Stimulated activated CD4-positive, alpha-beta T cell treated with anti-CD3 and anti-CD28 coated beads, TNF-alpha, amount 100 ng/mL, for 48 hours (primary cell): ENCODE results near the gene LIMK2.
"Not testable (repeated sequence)": the region's sequence is repeated elsewhere in the genome, so short reads cannot be mapped to it uniquely, and the experiment has no call there.

Experiments
- DNase-seq, 3 donors: peaks; one replicate each; pipeline ENCODE4 v3.0.0-alpha.2; 2020; ENCODE audit warnings: low read depth in 3 of 3

LIMK2 gene

GRCh38 chr22:31244046-31244942 is 32.2 kb downstream of the LIMK2 start:
- DNase-seq = no peak

GRCh38 chr22:31244943-31245451 is 32.9 kb downstream of the LIMK2 start:
- no peak for DNase-seq

- DNase-seq = not testable (repeated sequence)
Observed at GRCh38 chr22:31245998-31246397, 33.9 kb downstream of the LIMK2 start.

GRCh38 chr22:31246687-31247086 is 34.6 kb downstream of the LIMK2 start:
- no peak for DNase-seq

- no peak for DNase-seq
Observed at GRCh38 chr22:31247726-31248125, 35.6 kb downstream of the LIMK2 start.

- DNase-seq = peak; percentile 27 to 35 (median 30)
Observed at GRCh38 chr22:31248138-31248745, 36.1 kb downstream of the LIMK2 start.

- DNase-seq = no peak
Observed at GRCh38 chr22:31248965-31249958, 37.2 kb downstream of the LIMK2 start.

- no peak for DNase-seq
Observed at GRCh38 chr22:31250740-31251600, 38.9 kb downstream of the LIMK2 start.

GRCh38 chr22:31253949-31254348 is 41.9 kb downstream of the LIMK2 start:
- no peak for DNase-seq

GRCh38 chr22:31259798-31260473 is 47.8 kb downstream of the LIMK2 start:
- no peak for DNase-seq

GRCh38 chr22:31260474-31260856 is 48.4 kb downstream of the LIMK2 start:
- DNase-seq = no peak

GRCh38 chr22:31262312-31263133 is 50.4 kb downstream of the LIMK2 start:
- DNase-seq = no peak

GRCh38 chr22:31263896-31264640 is 52.0 kb downstream of the LIMK2 start:
- no peak for DNase-seq

GRCh38 chr22:31268281-31268680 is 56.2 kb downstream of the LIMK2 start:
- no peak for DNase-seq

GRCh38 chr22:31269892-31270579 is 57.9 kb downstream of the LIMK2 start:
- DNase-seq = no peak

GRCh38 chr22:31271026-31271425 is 58.9 kb downstream of the LIMK2 start:
- DNase-seq = no peak

GRCh38 chr22:31271485-31271884 is 59.4 kb downstream of the LIMK2 start:
- DNase-seq = no peak
